Peyer's patch (tissue), 4 donors: ENCODE results near the gene ARMCX6. TPM values are rescaled to one million over a fixed set of nuclear protein-coding genes. Genes with fewer than 3 reads are reported as not detected.
A peak's percentile ranks its signal among the peaks of the same experiment; 100 is the strongest.
"Not testable (repeated sequence)": the region's sequence is repeated elsewhere in the genome, so short reads cannot be mapped to it uniquely, and the experiment has no call there.

Source experiments
- DNase-seq, 3 donors: peaks; one replicate each; pipeline ENCODE4 v3.0.0-alpha.2; 2017 to 2019
- H3K27ac ChIP-seq, 4 donors: fragments of 200-600 bp; sonication (generic); one replicate each; pipeline ENCODE4 v1.5.1; 2016 to 2019
- H3K27me3 ChIP-seq, 2 donors: fragments of 200-600 bp; sonication (generic); one replicate each; pipeline ENCODE4 v1.5.1; 2019
- H3K36me3 ChIP-seq, 3 donors: fragments of 200-600 bp; sonication (generic); one replicate each; pipeline ENCODE4 v1.5.1; 2016 to 2019
- H3K4me1 ChIP-seq, 4 donors: fragments of 200-600 bp; sonication (generic); one replicate each; pipeline ENCODE4 v1.5.1; 2016 to 2019
- H3K4me3 ChIP-seq, 4 donors: fragments of 200-600 bp; sonication (generic); 1 replicate in 3 of 4; 2 replicates in 1 of 4; pipeline ENCODE4 v1.5.1; 2016 to 2019; ENCODE audit warnings: mild to moderate bottlenecking in 1 of 4
- H3K9me3 ChIP-seq, 4 donors: fragments of 200-600 bp; sonication (generic); one replicate each; pipeline ENCODE4 v1.5.1; 2016 to 2019; ENCODE audit warnings: mild to moderate bottlenecking in 1 of 4
- CTCF ChIP-seq, 6 experiments: fragments of 450-650 bp in 4 of 6; fragments of 200-600 bp in 2 of 6; sonication (generic) in 1 of 6; IDR thresholded peaks; one replicate each; pipeline ENCODE4 v1.5.1; 2017 to 2019; ENCODE audit warnings: antibody characterized with exemption in 6 of 6, mild to moderate bottlenecking in 3 of 6, moderate library complexity in 1 of 6
- POLR2A ChIP-seq, 2 donors: fragments of 450-650 bp; IDR thresholded peaks; one replicate each; pipeline ENCODE4 v1.5.1; 2017; ENCODE audit warnings: antibody characterized with exemption in 2 of 2, mild to moderate bottlenecking in 2 of 2, moderate library complexity in 2 of 2
- small RNA-seq, 2 donors: library from RNA; depleted of rRNA; stranded (forward); fragments of <200 nt; gene quantifications; one replicate each; pipeline ENCODE3, GENCODE V24; 2016
- total RNA-seq, 4 donors: library from RNA; depleted of rRNA; stranded (reverse); fragments of >200 nt; gene quantifications; one replicate each; pipeline ENCODE4 v1.1.0, GENCODE V29; 2016

The ARMCX6 gene
- total RNA-seq, 4 donors from 2014 or later, result 4.4 to 15.4 (median 9.6) TPM

- no peak for DNase-seq
- Histone ChIP-seq H3K27ac (no peak overlapping the region), H3K36me3 (no peaks in the 10 kb centered on the region), H3K4me1 (no peaks in the 10 kb centered on the region), H3K4me3 (no peak overlapping the region), H3K9me3 (no peaks in the 10 kb centered on the region), H3K27me3 (no peaks in the 10 kb centered on the region)
- TF ChIP-seq POLR2A (IDR thresholded peaks at IDR 0.05) (no peak), CTCF (IDR thresholded peaks at IDR 0.05) (no peak)
These were observed 12.7 kb downstream of the ARMCX6 start for GRCh38 chrX:101605146-101605545.

GRCh38 chrX:101602077-101602476 is 15.7 kb downstream of the ARMCX6 start:
- TF ChIP-seq POLR2A (IDR thresholded peaks at IDR 0.05) (no peak), CTCF (IDR thresholded peaks at IDR 0.05) (no peak)
- H3K27ac ChIP-seq, result no peak overlapping the region
- H3K4me3 ChIP-seq, result no peak overlapping the region
- DNase-seq, result no peak
- no peaks in the 10 kb centered on the region for H3K36me3 ChIP-seq
- no peaks in the 10 kb centered on the region for H3K27me3 ChIP-seq
- H3K4me1 ChIP-seq, result no peaks in the 10 kb centered on the region
- H3K9me3 ChIP-seq, result no peaks in the 10 kb centered on the region

- not testable (repeated sequence) for H3K27me3 ChIP-seq, H3K27ac ChIP-seq, H3K9me3 ChIP-seq, H3K4me3 ChIP-seq, DNase-seq, H3K36me3 ChIP-seq, H3K4me1 ChIP-seq
These were observed 18.2 kb downstream of the ARMCX6 start for GRCh38 chrX:101599592-101599991.

- no peaks in the 10 kb centered on the region for H3K36me3 ChIP-seq
- no peak overlapping the region for H3K27ac ChIP-seq
- H3K27me3 ChIP-seq, result no peaks in the 10 kb centered on the region
- no peaks in the 10 kb centered on the region for H3K9me3 ChIP-seq
- DNase-seq, result no peak
- peak in 5 of 6 experiments; percentile 47 to 77 (median 64) for TF ChIP-seq CTCF (IDR thresholded peaks at IDR 0.05)
- no peak for TF ChIP-seq POLR2A (IDR thresholded peaks at IDR 0.05)
- H3K4me3 ChIP-seq, result no peak overlapping the region
- H3K4me1 ChIP-seq, result no peaks in the 10 kb centered on the region
These were observed 21.9 kb downstream of the ARMCX6 start for GRCh38 chrX:101595739-101596419.

Small RNAs within 50 kb of the gene (small RNA-seq; reads per million reads assigned to genes)
- 0 reads per million in 2 donors for gene RNU6-30P

Other genes starting within 250 kb of the ARMCX6 start
- 10 to 100 TPM in 1 of 4 donors, 1 to 10 TPM in 2, not detected in 1; 1.4 to 66.8 (median 6.0) TPM for gene BTK, start 231.8 kb downstream of the ARMCX6 start, total RNA-seq
- gene RPL36A, start 227.0 kb downstream of the ARMCX6 start, total RNA-seq, result 100 to 1,000 TPM; 236 to 729 (median 490) TPM
- gene GLA, start 210.1 kb downstream of the ARMCX6 start, total RNA-seq, result 10 to 100 TPM; 25.6 to 53.8 (median 36.0) TPM
- gene HNRNPH2, start 209.8 kb downstream of the ARMCX6 start, total RNA-seq, result 10 to 100 TPM; 29.4 to 64.5 (median 43.1) TPM
- gene ARMCX4, start 132.5 kb downstream of the ARMCX6 start, total RNA-seq, result 10 to 100 TPM; 11.8 to 20.0 (median 16.3) TPM
- 10 to 100 TPM in 1 of 4 donors, 1 to 10 TPM in 3; 1.8 to 25.6 (median 4.5) TPM for gene ARMCX1, start 67.5 kb downstream of the ARMCX6 start, total RNA-seq
- gene ARMCX3, start 5.2 kb upstream of the ARMCX6 start, total RNA-seq, result 10 to 100 TPM; 15.8 to 25.6 (median 17.2) TPM
- gene ARMCX2, start 41.9 kb upstream of the ARMCX6 start, total RNA-seq, result 10 to 100 TPM in 1 of 4 donors, 1 to 10 TPM in 2, under 1 TPM in 1; 0.53 to 12.4 (median 6.7) TPM